GM21367 (cell line): ENCODE results near the gene NBPF9.
"Not testable (repeated sequence)": the region's sequence is repeated elsewhere in the genome, so short reads cannot be mapped to it uniquely, and the experiment has no call there.

Source experiments
- ATAC-seq: cut with Tn5 transposase; IDR thresholded peaks from one replicate; pipeline ENCODE4 v1.9.1; 2021; ENCODE audit not compliant: unreplicated experiment

NBPF9 gene, protein sequence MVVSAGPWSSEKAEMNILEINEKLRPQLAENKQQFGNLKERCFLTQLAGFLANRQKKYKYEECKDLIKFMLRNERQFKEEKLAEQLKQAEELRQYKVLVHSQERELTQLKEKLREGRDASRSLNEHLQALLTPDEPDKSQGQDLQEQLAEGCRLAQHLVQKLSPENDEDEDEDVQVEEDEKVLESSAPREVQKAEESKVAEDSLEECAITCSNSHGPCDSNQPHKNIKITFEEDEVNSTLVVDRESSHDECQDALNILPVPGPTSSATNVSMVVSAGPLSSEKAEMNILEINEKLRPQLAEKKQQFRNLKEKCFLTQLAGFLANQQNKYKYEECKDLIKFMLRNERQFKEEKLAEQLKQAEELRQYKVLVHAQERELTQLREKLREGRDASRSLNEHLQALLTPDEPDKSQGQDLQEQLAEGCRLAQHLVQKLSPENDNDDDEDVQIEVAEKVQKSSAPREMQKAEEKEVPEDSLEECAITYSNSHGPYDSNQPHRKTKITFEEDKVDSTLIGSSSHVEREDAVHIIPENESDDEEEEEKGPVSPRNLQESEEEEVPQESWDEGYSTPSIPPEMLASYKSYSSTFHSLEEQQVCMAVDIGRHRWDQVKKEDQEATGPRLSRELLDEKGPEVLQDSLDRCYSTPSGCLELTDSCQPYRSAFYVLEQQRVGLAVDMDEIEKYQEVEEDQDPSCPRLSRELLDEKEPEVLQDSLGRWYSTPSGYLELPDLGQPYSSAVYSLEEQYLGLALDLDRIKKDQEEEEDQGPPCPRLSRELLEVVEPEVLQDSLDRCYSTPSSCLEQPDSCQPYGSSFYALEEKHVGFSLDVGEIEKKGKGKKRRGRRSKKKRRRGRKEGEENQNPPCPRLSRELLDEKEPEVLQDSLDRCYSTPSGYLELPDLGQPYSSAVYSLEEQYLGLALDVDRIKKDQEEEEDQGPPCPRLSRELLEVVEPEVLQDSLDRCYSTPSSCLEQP (N-terminal part only)

GRCh38 chr1:149103109-149104081, at the start of gene NBPF9:
Gene NBPF9, minus strand, starts transcription at chr1:149103551. Its CDS starts 21,412 bp downstream, at chr1:149082139.
- ATAC-seq = peak; percentile 95

- not testable (repeated sequence) for ATAC-seq
These were observed 46.6 kb upstream of the NBPF9 start for GRCh38 chr1:149149909-149150308.

- ATAC-seq = not testable (repeated sequence)
These were observed 34.2 kb upstream of the NBPF9 start for GRCh38 chr1:149137585-149137984.

- ATAC-seq = not testable (repeated sequence)
These were observed 27.6 kb upstream of the NBPF9 start for GRCh38 chr1:149130938-149131337.

DNA sequence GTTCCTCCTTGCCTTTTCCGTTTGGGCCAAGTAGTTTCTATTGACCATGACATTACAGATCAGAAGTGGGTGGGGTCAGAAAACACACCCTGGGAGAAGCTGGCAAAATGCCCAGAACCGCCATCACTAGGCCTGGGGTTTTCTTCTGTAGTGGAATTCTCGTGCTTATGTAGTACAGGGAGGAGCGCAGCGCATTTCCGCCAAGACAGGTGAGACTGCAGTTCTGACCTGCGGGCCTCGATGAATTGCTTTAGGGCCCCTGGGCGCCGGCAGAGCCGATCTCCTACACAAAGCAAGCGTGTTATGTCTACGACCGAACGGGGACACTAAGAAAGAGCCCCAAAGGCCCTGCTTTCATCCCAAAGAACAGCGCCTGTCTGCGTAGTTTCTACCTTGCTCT, 25.9 kb upstream of the NBPF9 start:
- ATAC-seq = not testable (repeated sequence)

- ATAC-seq = not testable (repeated sequence)
These were observed 23.3 kb upstream of the NBPF9 start for GRCh38 chr1:149126555-149127145.

GRCh38 chr1:149123948-149124926, 20.9 kb upstream of the NBPF9 start:
- ATAC-seq = not testable (repeated sequence)

DNA sequence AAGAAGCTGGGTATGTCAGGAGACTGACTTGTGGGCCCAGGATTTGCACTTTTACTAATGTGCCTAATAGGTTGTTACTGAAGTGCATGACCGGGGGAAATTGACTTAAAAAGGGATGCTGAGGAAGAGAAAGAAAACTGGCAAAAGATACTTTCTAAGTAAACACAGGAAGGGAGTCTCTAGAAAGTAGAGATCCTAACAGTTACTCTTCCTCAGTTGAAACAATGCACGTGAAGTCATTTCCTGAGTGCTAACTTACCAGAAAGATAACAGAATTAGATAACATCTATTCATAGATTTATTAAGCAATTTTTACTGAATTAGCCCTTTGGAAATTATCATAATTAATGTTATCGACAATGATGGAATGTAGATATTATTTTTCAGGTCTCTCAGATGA, 9.5 kb upstream of the NBPF9 start:
- not testable (repeated sequence) for ATAC-seq

DNA sequence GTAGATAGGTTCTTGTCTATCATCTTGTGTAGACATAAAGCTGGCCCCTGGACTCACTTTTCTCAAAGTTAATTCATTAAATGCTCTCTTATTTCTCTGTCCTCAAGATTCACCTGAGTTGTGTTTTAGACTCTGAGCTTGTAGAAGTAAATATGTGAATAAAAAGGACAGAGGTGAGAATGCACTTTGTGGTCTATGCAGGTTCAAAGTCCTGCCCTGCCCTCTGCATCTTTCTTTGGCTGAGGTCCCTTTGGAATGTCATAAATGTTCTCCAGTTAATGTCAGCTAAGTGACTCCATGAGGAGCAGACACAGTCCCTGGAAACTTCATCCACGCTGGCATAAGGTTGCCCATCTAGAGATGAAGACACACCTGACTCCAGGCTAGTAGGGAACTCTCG, 7.0 kb upstream of the NBPF9 start:
- ATAC-seq = not testable (repeated sequence)

GRCh38 chr1:149102574-149102973, 777 bp downstream of the NBPF9 start:
- ATAC-seq = peak; percentile 10

- not testable (repeated sequence) for ATAC-seq
These were observed 5.1 kb downstream of the NBPF9 start for GRCh38 chr1:149098276-149098675.

- not testable (repeated sequence) for ATAC-seq
These were observed 10.2 kb downstream of the NBPF9 start for GRCh38 chr1:149093155-149093554.

- not testable (repeated sequence) for ATAC-seq
These were observed 27.7 kb downstream of the NBPF9 start for GRCh38 chr1:149075505-149076127.

DNA sequence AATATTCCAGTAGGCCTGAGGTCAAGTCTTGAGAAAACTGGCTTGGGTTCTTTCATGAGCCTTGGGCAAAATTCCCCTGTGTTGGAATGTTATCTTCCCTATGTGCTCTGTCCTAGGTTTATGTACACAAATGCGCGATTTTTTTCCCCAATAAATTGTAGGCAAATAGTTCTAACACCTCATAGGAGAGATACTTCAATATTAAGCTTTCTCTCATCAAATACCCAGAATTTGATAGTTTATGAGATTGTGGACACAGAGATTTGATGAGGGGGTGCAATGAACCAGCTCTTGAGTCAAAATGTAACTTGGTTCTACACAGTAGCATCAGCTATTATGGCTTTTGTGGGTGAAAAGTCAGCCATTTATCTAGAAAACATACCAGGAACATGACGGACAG, 38.7 kb downstream of the NBPF9 start:
- ATAC-seq = not testable (repeated sequence)

DNA sequence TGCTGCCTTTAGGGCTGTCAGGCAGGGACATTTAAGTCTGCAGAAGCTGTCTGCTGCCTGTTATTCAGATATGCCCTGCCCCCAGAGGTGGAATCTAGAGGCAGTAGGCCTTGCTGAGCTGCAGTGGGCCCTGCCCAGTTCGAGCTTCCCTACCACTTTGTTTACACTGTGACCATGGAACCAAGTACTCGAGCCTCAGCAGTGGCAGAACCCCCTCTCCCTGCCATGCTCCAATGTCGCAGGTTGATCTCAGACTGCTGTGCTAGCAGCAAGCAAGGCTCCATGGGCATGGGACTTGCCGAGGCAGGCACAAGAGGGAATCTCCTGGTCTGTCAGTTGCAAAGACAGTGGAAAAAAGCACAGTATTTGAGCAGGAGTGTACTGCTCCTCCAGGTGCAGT, 60.3 kb downstream of the NBPF9 start:
- ATAC-seq = not testable (repeated sequence)

- ATAC-seq = not testable (repeated sequence)
These were observed 69.4 kb downstream of the NBPF9 start for GRCh38 chr1:149033916-149034315.

DNA sequence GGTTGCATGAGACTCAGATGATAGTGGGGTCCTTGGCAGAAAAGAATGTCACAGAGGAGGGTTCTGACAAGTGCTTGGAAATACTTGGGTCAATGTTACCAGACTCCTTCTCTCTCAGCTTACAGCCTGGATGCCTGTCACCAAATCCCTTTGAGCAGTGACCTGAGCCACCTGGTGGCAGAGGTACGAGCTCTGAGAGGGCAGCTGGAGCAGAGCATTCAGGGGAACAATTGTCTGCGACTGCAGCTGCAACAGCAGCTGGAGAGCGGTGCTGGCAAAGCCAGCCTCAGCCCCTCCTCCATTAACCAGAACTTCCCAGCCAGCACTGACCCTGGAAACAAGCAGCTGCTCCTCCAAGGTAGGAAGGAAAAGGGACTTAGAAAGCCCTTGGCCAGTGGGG, 79.0 kb downstream of the NBPF9 start:
- not testable (repeated sequence) for ATAC-seq

DNA sequence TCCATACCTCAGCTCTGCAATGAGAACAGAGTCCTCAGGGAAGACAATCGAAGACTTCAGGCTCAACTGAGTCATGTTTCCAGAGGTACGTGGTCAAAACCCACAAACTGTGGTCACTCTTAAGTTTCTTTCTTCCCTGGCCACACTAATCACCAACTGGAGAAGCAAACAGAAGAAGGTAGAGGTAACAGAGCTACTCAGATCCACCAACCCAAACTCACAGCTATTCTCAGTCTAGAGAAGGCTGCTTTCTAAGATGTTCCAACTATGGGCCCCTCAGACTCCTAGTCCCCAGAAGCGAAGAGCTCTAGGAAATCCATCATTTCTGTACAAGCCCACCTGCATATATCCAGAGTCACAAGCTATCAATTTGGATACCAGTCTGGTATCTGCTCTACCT, 84.8 kb downstream of the NBPF9 start:
- ATAC-seq = not testable (repeated sequence)
